H9 (cell line): ENCODE measurements around the gene MEGF10. TPM values are rescaled to one million over a fixed set of nuclear protein-coding genes. Genes with fewer than 3 reads are reported as not detected.

Source experiments
- DNase-seq: peaks from one replicate; pipeline ENCODE4 v3.0.0-alpha.2; 2017
- H2AFZ ChIP-seq: one replicate; pipeline ENCODE4 v1.6.1; 2013; ENCODE audit warnings: mild to moderate bottlenecking, low read length, control low read depth, moderate library complexity
- H2AK5ac ChIP-seq: 2 replicates; pipeline ENCODE4 v1.6.1; 2013; ENCODE audit warnings: low read length, control low read depth, mixed read lengths; ENCODE audit not compliant: insufficient read length
- H2BK120ac ChIP-seq: one replicate; pipeline ENCODE4 v1.6.1; 2013; ENCODE audit warnings: low read depth, mild to moderate bottlenecking, low read length, control low read depth, inconsistent platforms; ENCODE audit not compliant: poor library complexity, severe bottlenecking
- H2BK12ac ChIP-seq: 2 replicates; pipeline ENCODE4 v1.6.1; 2013; ENCODE audit warnings: low read length, control low read depth, mixed read lengths, low read depth; ENCODE audit not compliant: insufficient read length
- H2BK15ac ChIP-seq: 2 replicates; pipeline ENCODE4 v1.6.1; 2013; ENCODE audit warnings: low read depth, low read length, control low read depth
- H2BK20ac ChIP-seq: one replicate; pipeline ENCODE4 v1.6.1; 2013; ENCODE audit warnings: low read depth, mild to moderate bottlenecking, low read length, control low read depth, inconsistent platforms; ENCODE audit not compliant: poor library complexity, severe bottlenecking
- H2BK5ac ChIP-seq: 2 replicates; pipeline ENCODE4 v1.6.1; 2013; ENCODE audit warnings: low read length, control low read depth, mixed read lengths; ENCODE audit not compliant: insufficient read length
- H3K14ac ChIP-seq: 2 replicates; pipeline ENCODE4 v1.6.1; 2013; ENCODE audit warnings: low read length, control low read depth; ENCODE audit not compliant: insufficient read depth
- H3K18ac ChIP-seq: 2 replicates; pipeline ENCODE4 v1.6.1; 2013; ENCODE audit warnings: low read depth, mild to moderate bottlenecking, mixed read lengths, low read length, control low read depth; ENCODE audit not compliant: insufficient read length
- H3K23ac ChIP-seq: 2 replicates; pipeline ENCODE4 v1.6.1; 2013; ENCODE audit warnings: low read length, control low read depth, mixed read lengths, low read depth; ENCODE audit not compliant: insufficient read length
- H3K23me2 ChIP-seq: 2 replicates; pipeline ENCODE4 v1.6.1; 2013; ENCODE audit warnings: low read depth, mild to moderate bottlenecking, mixed read lengths, low read length, control low read depth; ENCODE audit not compliant: insufficient read length, poor library complexity, severe bottlenecking
- H3K27ac ChIP-seq: 2 replicates; pipeline ENCODE4 v1.5.1; 2013; ENCODE audit warnings: low read length, control low read depth, mixed read lengths, low read depth; ENCODE audit not compliant: insufficient read length
- H3K27me3 ChIP-seq: 2 replicates; pipeline ENCODE4 v1.6.1; 2013; ENCODE audit warnings: low read length, control low read depth, inconsistent platforms; ENCODE audit not compliant: insufficient read depth
- H3K4ac ChIP-seq: 2 replicates; pipeline ENCODE4 v1.6.1; 2013; ENCODE audit warnings: low read depth, mild to moderate bottlenecking, control low read depth, inconsistent platforms, low read length, moderate library complexity
- H3K4me1 ChIP-seq: 2 replicates; pipeline ENCODE4 v1.6.1; 2013; ENCODE audit warnings: low read length, control low read depth, inconsistent platforms; ENCODE audit not compliant: insufficient read depth
- H3K4me2 ChIP-seq: 2 replicates; pipeline ENCODE4 v1.6.1; 2013; ENCODE audit warnings: low read length, control low read depth, mixed read lengths; ENCODE audit not compliant: insufficient read length, insufficient read depth
- H3K56ac ChIP-seq: 2 replicates; pipeline ENCODE4 v1.6.1; 2013; ENCODE audit warnings: low read depth, mild to moderate bottlenecking, mixed read lengths, low read length, control low read depth; ENCODE audit not compliant: insufficient read length
- H3K79me1 ChIP-seq: 2 replicates; pipeline ENCODE4 v1.6.1; 2013; ENCODE audit warnings: low read depth, mild to moderate bottlenecking, moderate library complexity, low read length, control low read depth, inconsistent platforms; ENCODE audit not compliant: insufficient read depth, poor library complexity, severe bottlenecking
- H3K79me2 ChIP-seq: 2 replicates; pipeline ENCODE4 v1.6.1; 2013; ENCODE audit warnings: low read length, control low read depth, inconsistent platforms; ENCODE audit not compliant: insufficient read depth
- H3K9ac ChIP-seq: 2 replicates; pipeline ENCODE4 v1.6.1; 2013; ENCODE audit warnings: low read length, control low read depth, mixed read lengths; ENCODE audit not compliant: insufficient read length; ENCODE audit errors: extremely low read depth
- H3K9me3 ChIP-seq: one replicate; pipeline ENCODE4 v1.6.1; 2013; ENCODE audit warnings: low read depth, low read length, inconsistent platforms; ENCODE audit not compliant: control insufficient read depth
- H3T11ph ChIP-seq: one replicate; pipeline ENCODE4 v1.6.1; 2013; ENCODE audit warnings: mild to moderate bottlenecking, low read length, control low read depth, inconsistent platforms
- H4K20me1 ChIP-seq: one replicate; pipeline ENCODE4 v1.6.1; 2013; ENCODE audit not compliant: control insufficient read depth, insufficient read length, insufficient read depth
- H4K5ac ChIP-seq: 2 replicates; pipeline ENCODE4 v1.6.1; 2013; ENCODE audit warnings: low read depth, mild to moderate bottlenecking, mixed read lengths, low read length, control low read depth; ENCODE audit not compliant: insufficient read length
- H4K8ac ChIP-seq: replicated peaks from 2 replicates; pipeline ENCODE4 v1.6.1; 2013; ENCODE audit warnings: low read length, control low read depth, mixed read lengths, low read depth; ENCODE audit not compliant: insufficient read length
- H4K91ac ChIP-seq: 2 replicates; pipeline ENCODE4 v1.6.1; 2013; ENCODE audit warnings: low read depth, mild to moderate bottlenecking, moderate library complexity, mixed read lengths, low read length, control low read depth; ENCODE audit not compliant: insufficient read length
- H3K27ac Mint-ChIP-seq, 3 experiments: 2 replicates in 2 of 3; 3 replicates in 1 of 3; pipeline ENCODE4 v1.8.0; 2020 to 2021; ENCODE audit warnings: mixed read lengths in 3 of 3, mild to moderate bottlenecking in 1 of 3, moderate library complexity in 1 of 3
- H3K27me3 Mint-ChIP-seq: 2 replicates; pipeline ENCODE4 v1.8.0; 2021; ENCODE audit warnings: low read depth, mild to moderate bottlenecking, moderate library complexity, mixed read lengths
- H3K36me3 Mint-ChIP-seq, 3 experiments: 2 replicates in 2 of 3; 3 replicates in 1 of 3; pipeline ENCODE4 v1.8.0; 2020 to 2021; ENCODE audit warnings: low read depth in 3 of 3, mixed read lengths in 3 of 3; ENCODE audit not compliant: insufficient read depth in 1 of 3
- H3K4me1 Mint-ChIP-seq, 2 experiments: 2 replicates each; pipeline ENCODE4 v1.8.0; 2020; ENCODE audit warnings: mixed read lengths in 2 of 2
- H3K4me3 Mint-ChIP-seq, 2 experiments: 2 replicates in 1 of 2; 3 replicates in 1 of 2; pipeline ENCODE4 v1.8.0; 2020 to 2021; ENCODE audit warnings: mild to moderate bottlenecking in 2 of 2, mixed read lengths in 2 of 2, moderate library complexity in 1 of 2
- H3K9me3 Mint-ChIP-seq, 2 experiments: 2 replicates in 1 of 2; 3 replicates in 1 of 2; pipeline ENCODE4 v1.8.0; 2020; ENCODE audit warnings: mild to moderate bottlenecking in 2 of 2, mixed read lengths in 2 of 2, moderate library complexity in 1 of 2
- CTCF ChIP-seq: fragments of 200-600 bp; sonication (generic); conservative IDR thresholded peaks from 3 replicates; pipeline ENCODE4 v1.8.0; 2021; ENCODE audit warnings: antibody characterized with exemption, mild to moderate bottlenecking
- WGBS: extraction: QIAGEN DNeasy Blood & Tissue Kit; methylation state at CpG from one replicate; pipeline ENCODE4 v1.1.7; 2013; ENCODE audit warnings: missing lambda C conversion rate, low lambda C conversion rate, mixed read lengths; ENCODE audit not compliant: insufficient read length; ENCODE audit errors: extremely low coverage; 5-methylcytosine and 5-hydroxymethylcytosine counted together
- total RNA-seq: library from RNA; stranded (reverse); gene quantifications from 2 replicates; pipeline ENCODE4 v1.2.1, GENCODE V29; 2021

Gene MEGF10
- total RNA-seq, 1 experiment from 2014 or later, result 36.5 TPM

- Histone ChIP-seq H3K9ac (no peak overlapping the region), H4K8ac (no peak overlapping the region), H4K20me1 (no peaks in the 10 kb centered on the region), H3K27ac (no peak overlapping the region), H2AK5ac (no peak overlapping the region), H3K4me1 (no peaks in the 10 kb centered on the region), H4K91ac (no peak overlapping the region), H3K18ac (no peak overlapping the region), H2BK20ac (no peak overlapping the region), H3K9me3 (peaks cover 6% of the 10 kb centered on the region), H3K4me2 (no peak overlapping the region), H2BK12ac (no peak overlapping the region), H3K27me3 (no peaks in the 10 kb centered on the region), H3K79me1 (no peaks in the 10 kb centered on the region), H3K23me2 (no peaks in the 10 kb centered on the region), H3K23ac (no peak overlapping the region), H3T11ph (no peak overlapping the region), H2AFZ (no peak overlapping the region), H2BK120ac (no peak overlapping the region), H2BK15ac (no peak overlapping the region), H4K5ac (no peak overlapping the region), H2BK5ac (no peak overlapping the region), H3K79me2 (no peaks in the 10 kb centered on the region), H3K4ac (no peak overlapping the region), H3K56ac (no peak overlapping the region), H3K14ac (no peak overlapping the region)
- no peak overlapping the region for H3K27ac Mint-ChIP-seq
- no peak for DNase-seq
- peaks cover 9 to 31% (median 29%) of the 10 kb centered on the region in 3 experiments for H3K36me3 Mint-ChIP-seq
- no peaks in the 10 kb centered on the region for H3K27me3 Mint-ChIP-seq
- H3K4me3 Mint-ChIP-seq, result no peak overlapping the region
- no peak for TF ChIP-seq CTCF
- WGBS, result no CpG with 5 or more reads among the region's 1 CpG
- H3K4me1 Mint-ChIP-seq, result peaks cover 2 to 11% of the 10 kb centered on the region in 2 experiments; a peak in 3 of 4 replicates
- peaks cover 3% of the 10 kb centered on the region in 2 experiments; a peak in 2 of 5 replicates for H3K9me3 Mint-ChIP-seq
Observed at GRCh38 chr5:127375544-127376091, 85.0 kb downstream of the MEGF10 start.
